ENCODE results near the gene ALPK1. TPM values are rescaled to one million over a fixed set of nuclear protein-coding genes. Genes with fewer than 3 reads are reported as not detected.

Gene ALPK1
- total RNA-seq, 1 experiment from 2014 or later: 21.3 TPM

DNA sequence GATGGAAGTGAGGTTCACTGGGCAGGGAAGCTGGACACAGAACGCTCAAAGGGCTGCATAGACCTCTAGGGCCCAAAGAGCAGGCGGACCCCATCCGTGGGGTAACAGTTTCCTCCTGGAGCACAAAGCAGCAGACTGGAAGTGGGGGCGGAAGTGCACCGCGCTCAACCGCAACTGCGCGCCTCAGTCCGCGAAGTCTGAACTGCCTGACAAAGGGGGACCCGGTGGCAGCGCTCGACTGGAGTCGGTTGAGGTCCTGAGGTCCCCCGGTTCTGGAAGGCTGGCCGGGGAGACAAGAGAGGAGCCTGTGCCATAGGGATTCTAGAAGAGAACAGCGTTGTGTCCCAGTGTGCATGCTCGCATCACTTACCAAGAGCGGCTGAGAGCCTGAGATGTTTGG, 58.5 kb downstream of the ALPK1 start:
- Histone ChIP-seq H3K9me2 (ENCODE audit: insufficient read depth) (no peaks in the 10 kb centered on the region), H3K9ac (ENCODE audit: low read length) (no peak overlapping the region), H3K27me3 (ENCODE audit: insufficient read depth, low read length) (no peaks in the 10 kb centered on the region), H3K27ac (ENCODE audit: low read depth, low read length) (no peak overlapping the region), H2AFZ (ENCODE audit: low read depth, low read length, poor library complexity, severe bottlenecking) (no peak overlapping the region), H3K4me1 (ENCODE audit: control insufficient read depth in 1 of 2, insufficient read depth in 2 of 2, low read length in 2 of 2) (no peaks in the 10 kb centered on the region), H4K20me1 (ENCODE audit: insufficient read depth) (no peaks in the 10 kb centered on the region), H3K36me3 (ENCODE audit: control insufficient read depth in 1 of 2, insufficient read depth in 2 of 2, low read length in 2 of 2) (no peaks in the 10 kb centered on the region), H3K4me2 (ENCODE audit: low read length) (no peak overlapping the region), H3K79me2 (ENCODE audit: insufficient read depth, low read length) (no peaks in the 10 kb centered on the region), H3K9me3 (ENCODE audit: control insufficient read depth in 1 of 2, insufficient read depth in 1 of 2, low read depth in 1 of 2, low read length in 2 of 2) (no peaks in the 10 kb centered on the region), H3K4me3 (replicated peaks in 1 of 2; ENCODE audit: low read depth in 1 of 2, low read length in 2 of 2) (no peak overlapping the region)
- no TSS peak for BruUV-seq (replicated peaks)
- RAD21 ChIA-PET (ENCODE audit: low non-redundant PET in 1 of 2, low total read pairs in 2 of 2, uncharacterized antibody in 2 of 2, unreplicated experiment in 2 of 2): no interaction called here
- ATAC-seq: no peak
- TF ChIP-seq SP1 (IDR thresholded peaks at IDR 0.05; ENCODE audit: low read depth) (no peak), CEBPB (IDR thresholded peaks at IDR 0.05; ENCODE audit: low read depth) (no peak), CBX3 (IDR thresholded peaks at IDR 0.05; ENCODE audit: low read depth) (no peak), FOSL1 (IDR thresholded peaks at IDR 0.05; ENCODE audit: low read depth) (no peak)
- intact Hi-C loops (cut with micrococcal nuclease): no loop called here
- no peak for DNase-seq (ENCODE audit: low read depth, low spot score)
- CTCF ChIA-PET: no interaction called here
- POLR2A ChIA-PET: no interaction called here

DNA sequence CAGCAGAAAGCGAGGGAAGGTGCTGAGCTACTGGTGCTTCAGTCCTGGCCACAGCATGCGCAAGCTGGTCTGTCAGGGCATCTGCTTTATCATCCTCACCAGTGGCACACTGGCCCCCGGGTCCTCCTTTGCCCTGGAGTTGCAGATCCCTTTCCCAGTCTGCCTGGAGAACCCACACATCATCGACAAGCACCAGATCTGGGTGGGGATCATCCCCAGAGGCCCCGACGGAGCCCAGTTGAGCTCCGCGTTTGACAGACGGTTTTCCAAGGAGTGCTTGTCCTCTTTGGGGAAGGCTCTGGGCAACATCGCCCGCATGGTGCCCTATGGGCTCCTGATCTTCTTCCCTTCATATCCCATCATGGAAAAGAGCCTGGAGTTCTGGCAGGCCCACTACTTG, 60.3 kb downstream of the ALPK1 start:
- H3K9ac ChIP-seq (ENCODE audit: low read length): no peak overlapping the region
- CTCF ChIA-PET: no interaction called here
- no peaks in the 10 kb centered on the region for H4K20me1 ChIP-seq (ENCODE audit: insufficient read depth)

More for the DNA sequence above, 60.3 kb downstream of the ALPK1 start:
- Histone ChIP-seq H3K4me2 (ENCODE audit: low read length) (no peak overlapping the region), H3K4me1 (ENCODE audit: control insufficient read depth in 1 of 2, insufficient read depth in 2 of 2, low read length in 2 of 2) (peaks cover 0 to 9% of the 10 kb centered on the region in 2 experiments; a peak in 1 of 4 replicates), H3K36me3 (ENCODE audit: control insufficient read depth in 1 of 2, insufficient read depth in 2 of 2, low read length in 2 of 2) (no peaks in the 10 kb centered on the region), H3K27ac (ENCODE audit: low read depth, low read length) (no peak overlapping the region), H3K9me3 (ENCODE audit: control insufficient read depth in 1 of 2, insufficient read depth in 1 of 2, low read depth in 1 of 2, low read length in 2 of 2) (no peaks in the 10 kb centered on the region), H3K4me3 (replicated peaks in 1 of 2; ENCODE audit: low read depth in 1 of 2, low read length in 2 of 2) (no peak overlapping the region), H3K9me2 (ENCODE audit: insufficient read depth) (no peaks in the 10 kb centered on the region), H3K27me3 (ENCODE audit: insufficient read depth, low read length) (no peaks in the 10 kb centered on the region), H3K79me2 (ENCODE audit: insufficient read depth, low read length) (no peaks in the 10 kb centered on the region), H2AFZ (ENCODE audit: low read depth, low read length, poor library complexity, severe bottlenecking) (no peak overlapping the region)
- intact Hi-C loops (cut with micrococcal nuclease): no loop called here
- TF ChIP-seq SRF (IDR thresholded peaks at IDR 0.05; ENCODE audit: low read depth) (no peak), FOSL1 (IDR thresholded peaks at IDR 0.05; ENCODE audit: low read depth) (no peak), EGR1 (IDR thresholded peaks at IDR 0.05; ENCODE audit: low read depth) (no peak), POLR2A (IDR thresholded peaks at IDR 0.05; ENCODE audit: borderline replicate concordance, extremely low read depth, insufficient read depth, insufficient read length) (no peak), JUND (IDR thresholded peaks at IDR 0.05) (no peak)
- no peak for DNase-seq (ENCODE audit: low read depth, low spot score)
- ATAC-seq: no peak
- RAD21 ChIA-PET (ENCODE audit: low non-redundant PET in 1 of 2, low total read pairs in 2 of 2, uncharacterized antibody in 2 of 2, unreplicated experiment in 2 of 2): no interaction called here
- BruUV-seq (replicated peaks): no TSS peak
- POLR2A ChIA-PET: no interaction called here
